Inferior parietal cortex (tissue), 1 donor: ENCODE measurements around the gene SCML2.
A peak's percentile ranks its signal among the peaks of the same experiment; 100 is the strongest.
"Not testable (repeated sequence)": the region's sequence is repeated elsewhere in the genome, so short reads cannot be mapped to it uniquely, and the experiment has no call there.

ENCODE experiments used
- DNase-seq: peaks from one replicate; pipeline ENCODE4 v3.0.0-alpha.2; 2016; ENCODE audit errors: extremely low spot score

The SCML2 gene

GRCh38 chrX:18271725-18272124 is 82.8 kb downstream of the SCML2 start:
- no peak for DNase-seq

- DNase-seq: no peak
These were observed 83.2 kb downstream of the SCML2 start for GRCh38 chrX:18271309-18271708.

GRCh38 chrX:18255059-18255458 is 99.4 kb downstream of the SCML2 start:
- no peak for DNase-seq

- no peak for DNase-seq
These were observed 101.7 kb downstream of the SCML2 start for GRCh38 chrX:18252644-18253359.

- not testable (repeated sequence) for DNase-seq
These were observed 124.8 kb downstream of the SCML2 start for GRCh38 chrX:18229646-18230045.

- DNase-seq: no peak
These were observed 126.4 kb downstream of the SCML2 start for GRCh38 chrX:18228069-18228468.

GRCh38 chrX:18227458-18227857 is 127.0 kb downstream of the SCML2 start:
- DNase-seq: no peak

GRCh38 chrX:18220786-18221185 is 133.7 kb downstream of the SCML2 start, which contains the start of gene BEND2:
BEND2 (minus strand) TSS chrX:18220886; CDS start chrX:18220750, 136 bp downstream.
- DNase-seq: no peak

GRCh38 chrX:18210470-18210869 is 144.0 kb downstream of the SCML2 start:
- peak; percentile 6 for DNase-seq

GRCh38 chrX:18206657-18207056 is 147.8 kb downstream of the SCML2 start:
- DNase-seq: no peak

- DNase-seq: no peak
These were observed 150.9 kb downstream of the SCML2 start for GRCh38 chrX:18203631-18204030.

GRCh38 chrX:18194688-18195087 is 159.8 kb downstream of the SCML2 start:
- no peak for DNase-seq
